GM18868 (cell line): Measurements from ENCODE around the gene LDLRAD1.
"Not testable (repeated sequence)": the region's sequence is repeated elsewhere in the genome, so short reads cannot be mapped to it uniquely, and the experiment has no call there.

Experiments
- ATAC-seq: cut with Tn5 transposase; IDR thresholded peaks from one replicate; pipeline ENCODE4 v1.9.1; 2021; ENCODE audit warnings: mild to moderate bottlenecking, moderate library complexity; ENCODE audit not compliant: unreplicated experiment

The LDLRAD1 gene

DNA sequence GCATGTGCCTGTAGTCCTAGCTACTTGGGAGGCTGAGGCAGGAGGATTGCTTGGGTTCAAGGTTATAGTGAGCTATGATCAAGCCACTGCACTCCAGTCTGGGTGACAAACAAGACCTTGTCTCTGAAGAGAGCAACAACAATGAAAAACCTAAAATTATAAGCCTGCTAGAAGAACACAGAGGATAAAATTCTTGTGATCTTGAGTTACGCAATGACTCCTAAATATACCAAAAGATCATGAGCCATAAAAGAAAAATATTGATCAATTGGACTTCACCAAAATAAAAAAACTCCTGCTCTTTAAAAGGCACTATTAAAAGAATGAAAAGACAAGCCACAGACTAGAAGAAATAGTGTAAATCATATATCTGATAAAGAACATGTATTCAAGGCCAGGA is 22.3 kb downstream of the LDLRAD1 start:
- ATAC-seq = no peak

- ATAC-seq = not testable (repeated sequence)
These were observed 23.5 kb downstream of the LDLRAD1 start for GRCh38 chr1:53994516-53994915.

DNA sequence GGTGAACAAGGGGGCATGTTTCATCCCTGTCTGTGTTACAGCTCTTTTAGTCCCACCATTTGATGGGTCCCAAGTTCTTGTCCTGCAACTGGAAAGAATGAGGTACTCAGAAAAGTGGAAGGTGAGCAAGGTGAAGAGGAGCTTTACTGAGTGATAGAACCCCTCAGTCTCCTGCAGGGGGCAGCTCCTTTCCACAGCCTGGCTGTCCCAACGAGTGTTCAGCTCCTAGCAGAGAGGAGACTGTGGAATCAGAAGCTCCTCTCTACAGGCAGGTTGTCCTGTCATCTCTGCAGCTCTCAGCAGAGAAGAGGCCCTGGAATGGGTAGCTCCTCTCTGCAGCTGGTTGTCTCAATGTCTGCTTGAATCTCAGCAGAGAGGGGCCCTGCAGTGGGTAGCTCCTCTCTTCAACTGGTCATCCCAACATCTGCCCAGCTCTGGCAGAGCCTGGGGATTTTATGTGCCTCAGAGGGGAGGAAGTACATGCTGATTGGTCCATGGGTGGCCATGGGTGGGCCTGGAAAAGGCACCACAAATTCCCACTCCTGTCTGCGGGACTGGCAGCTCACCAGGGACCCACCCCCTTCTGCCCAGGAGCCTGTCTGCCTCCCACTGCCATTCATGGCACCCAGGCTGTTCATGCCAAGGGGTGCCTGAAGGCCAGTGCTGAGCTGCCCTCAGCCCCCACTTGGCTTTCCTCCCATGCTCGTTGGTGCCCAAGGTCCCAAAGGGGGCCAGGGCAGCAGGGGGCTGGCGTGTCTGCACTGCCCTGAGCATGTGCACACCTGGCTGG is 25.7 kb downstream of the LDLRAD1 start:
- ATAC-seq = no peak

- no peak for ATAC-seq
These were observed 30.1 kb downstream of the LDLRAD1 start for GRCh38 chr1:53987880-53988279.

DNA sequence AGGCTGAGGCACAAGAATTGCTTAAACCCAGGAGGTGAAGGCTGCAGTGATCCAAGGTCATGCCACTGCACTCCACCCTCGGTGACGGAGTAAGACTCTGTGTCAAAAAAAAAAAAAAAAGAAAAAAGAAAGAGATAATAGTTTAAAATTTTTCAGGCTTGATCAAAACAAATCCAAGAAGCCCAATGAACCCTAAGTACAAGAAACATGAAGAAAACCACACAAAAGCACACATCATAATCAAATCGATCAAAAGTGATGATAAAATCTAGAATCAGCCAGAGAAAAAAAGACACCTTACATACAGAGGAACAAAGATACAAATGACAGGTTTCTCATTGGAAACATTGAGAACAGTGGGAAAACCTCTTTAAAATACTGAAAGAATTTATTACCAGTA is 31.5 kb downstream of the LDLRAD1 start:
- ATAC-seq = no peak

DNA sequence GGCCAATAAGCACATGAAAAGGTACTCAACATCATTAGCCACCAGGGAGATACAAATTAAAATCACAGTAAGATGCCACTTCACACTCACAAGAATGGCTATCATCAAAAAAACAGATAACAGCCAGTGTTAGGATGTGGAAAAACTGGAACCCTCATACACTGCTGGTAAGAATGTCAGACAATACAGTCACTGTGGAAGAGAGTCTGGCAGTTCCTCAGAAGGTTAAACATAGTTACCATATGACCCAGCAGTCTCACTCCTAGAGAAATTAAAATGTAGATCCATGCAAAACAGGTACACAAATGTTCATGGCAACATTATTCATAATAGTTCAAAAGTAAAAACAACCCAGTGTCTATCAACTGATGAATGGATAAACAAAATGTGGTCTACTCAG is 33.3 kb downstream of the LDLRAD1 start:
- no peak for ATAC-seq

- ATAC-seq = no peak
These were observed 35.3 kb downstream of the LDLRAD1 start for GRCh38 chr1:53982763-53983104.

- ATAC-seq = no peak
These were observed 35.8 kb downstream of the LDLRAD1 start for GRCh38 chr1:53982034-53982762.

GRCh38 chr1:53981220-53981619 is 36.8 kb downstream of the LDLRAD1 start:
- ATAC-seq = no peak

- no peak for ATAC-seq
These were observed 38.1 kb downstream of the LDLRAD1 start for GRCh38 chr1:53979712-53980450.

DNA sequence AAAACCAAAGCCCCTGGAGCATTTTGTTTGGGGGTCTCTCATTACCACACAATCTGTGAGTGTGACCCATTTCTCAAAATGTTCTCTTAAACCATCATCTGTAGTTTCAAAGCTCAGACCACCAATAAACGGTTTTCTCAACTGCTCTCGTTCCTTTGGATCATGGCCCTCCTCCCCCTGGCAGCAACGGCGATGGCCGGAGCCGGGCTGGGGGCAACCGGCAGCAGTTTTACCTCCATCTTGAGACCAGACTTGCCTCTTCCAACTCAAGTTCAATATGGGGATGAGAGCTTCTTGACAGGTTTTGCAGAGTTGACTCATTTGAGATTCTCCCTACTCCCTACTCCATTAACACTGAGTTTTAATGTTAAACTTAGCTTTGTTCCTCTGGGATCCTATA is 42.1 kb downstream of the LDLRAD1 start:
- no peak for ATAC-seq

GRCh38 chr1:53971718-53972117 is 46.3 kb downstream of the LDLRAD1 start:
- no peak for ATAC-seq

DNA sequence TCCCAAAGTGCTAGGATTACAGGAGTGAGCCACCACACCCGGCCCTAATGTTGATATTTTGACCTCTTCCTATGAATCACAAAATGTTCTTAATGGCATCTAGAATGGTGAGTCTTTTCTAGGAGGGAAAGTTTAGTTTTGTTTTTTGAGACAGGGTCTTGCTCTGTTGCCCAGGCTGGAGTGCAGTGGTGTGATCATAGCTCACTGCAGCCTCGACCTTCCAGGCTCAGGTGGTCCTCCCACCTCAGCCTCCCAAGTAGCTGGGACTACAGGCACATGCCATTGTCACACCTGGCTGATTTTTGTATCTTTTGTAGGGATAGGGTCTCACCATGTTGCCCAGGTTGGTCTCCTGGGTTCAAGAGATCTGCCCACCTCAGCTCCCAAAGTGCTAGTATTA is 48.7 kb downstream of the LDLRAD1 start:
- not testable (repeated sequence) for ATAC-seq

GRCh38 chr1:53968125-53968513 is 49.9 kb downstream of the LDLRAD1 start:
- no peak for ATAC-seq

- ATAC-seq = no peak
These were observed 50.4 kb downstream of the LDLRAD1 start for GRCh38 chr1:53967409-53968124.

DNA sequence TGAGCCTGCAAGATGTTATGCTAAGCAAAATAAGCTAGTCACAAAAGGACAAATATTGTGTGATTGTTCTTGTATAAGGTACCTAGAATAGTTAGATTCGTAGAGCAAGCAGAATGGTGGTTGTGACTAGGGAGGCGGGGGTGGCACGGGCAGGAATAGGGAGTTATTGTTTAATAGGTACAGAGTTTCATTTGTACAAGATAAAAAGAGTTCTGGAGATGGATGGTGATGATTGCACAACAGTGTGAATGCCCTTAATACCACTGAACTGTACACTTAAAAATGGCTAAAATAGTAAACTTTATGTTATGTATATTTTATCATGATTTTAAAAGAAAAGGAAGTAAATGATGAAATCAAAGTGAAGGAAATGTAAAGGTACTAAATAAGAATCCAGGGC is 51.2 kb downstream of the LDLRAD1 start:
- no peak for ATAC-seq

DNA sequence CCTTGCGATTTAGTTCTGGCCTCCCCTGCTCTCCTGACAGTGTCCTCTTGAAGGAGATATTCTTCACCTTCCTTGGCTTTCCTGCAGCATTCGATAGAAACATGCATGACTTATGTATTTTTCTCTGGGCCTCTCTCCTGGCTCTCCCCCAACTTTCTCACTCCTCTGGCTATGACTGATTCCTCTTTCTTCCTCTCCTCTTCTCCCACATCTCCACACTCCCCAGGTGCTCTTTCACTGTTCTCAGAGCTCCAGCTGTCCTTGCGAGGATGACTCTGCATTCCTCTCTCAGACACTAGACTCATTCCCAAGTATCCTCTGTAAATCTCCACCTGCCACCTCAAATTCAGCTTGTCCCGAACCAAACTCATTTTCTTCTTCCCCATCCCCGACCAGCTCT is 53.9 kb downstream of the LDLRAD1 start:
- no peak for ATAC-seq

GRCh38 chr1:53963460-53963859 is 54.5 kb downstream of the LDLRAD1 start:
- no peak for ATAC-seq

- no peak for ATAC-seq
These were observed 55.6 kb downstream of the LDLRAD1 start for GRCh38 chr1:53962395-53962794.

GRCh38 chr1:53959664-53960250 is 58.2 kb downstream of the LDLRAD1 start:
- ATAC-seq = no peak
